Islet of Langerhans (tissue), 1 donor: ENCODE data around the gene EDIL3.

Experiments
- FAIRE-seq: peaks from one replicate; lab custom pipeline; 2011; peaks lifted over from hg19 to GRCh38; lab: Jason Lieb, UNC

Gene EDIL3

DNA sequence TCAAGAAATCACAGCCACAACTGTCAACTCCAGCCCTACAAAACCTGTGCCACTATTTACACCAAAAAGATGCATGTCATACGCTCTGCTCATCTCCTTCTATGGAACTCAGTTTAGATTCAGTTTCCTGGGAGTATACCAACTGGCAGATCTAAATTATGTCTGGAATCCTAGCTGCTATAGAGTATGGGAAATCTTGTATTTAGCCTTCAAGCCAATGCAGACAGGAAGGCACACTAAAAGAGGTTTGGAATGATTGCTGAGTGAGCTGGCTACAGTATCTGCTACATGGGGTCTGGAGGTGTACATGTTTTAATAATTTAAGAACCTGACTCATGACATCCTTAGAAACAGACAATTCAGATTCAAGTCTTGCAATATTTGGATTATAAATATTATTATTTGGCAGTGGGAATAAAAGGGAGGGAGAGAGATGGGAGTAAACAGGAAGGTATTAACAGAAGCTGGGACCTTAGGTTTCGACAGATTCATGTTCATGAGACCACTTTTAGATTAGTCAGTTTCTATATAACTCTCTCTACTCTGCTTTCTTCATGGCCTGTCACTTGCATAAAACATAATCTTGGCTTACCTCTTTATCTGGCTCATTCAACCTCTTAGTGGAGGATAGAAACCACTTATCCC, 485.2 kb downstream of the EDIL3 start:
- FAIRE-seq: no peak

DNA sequence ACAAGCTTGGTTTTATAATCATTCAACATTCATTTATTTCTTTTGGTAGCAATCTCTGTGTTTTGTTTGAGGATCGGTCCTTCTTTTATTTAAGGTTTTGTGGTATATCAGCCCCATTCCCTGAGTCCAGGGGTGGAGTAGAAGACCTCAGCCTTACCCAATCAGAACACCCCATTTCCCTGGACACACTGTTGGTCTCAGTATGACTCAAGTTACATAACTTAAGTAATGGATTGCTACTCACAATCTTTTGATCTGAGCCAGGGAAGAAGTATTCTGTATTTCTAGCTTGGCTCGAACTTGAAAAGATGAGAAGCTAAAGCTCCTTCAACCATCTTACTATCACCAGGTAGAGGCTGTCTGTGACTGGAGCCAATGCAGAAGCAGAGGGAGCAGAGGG, 488.8 kb downstream of the EDIL3 start:
- FAIRE-seq: no peak

DNA sequence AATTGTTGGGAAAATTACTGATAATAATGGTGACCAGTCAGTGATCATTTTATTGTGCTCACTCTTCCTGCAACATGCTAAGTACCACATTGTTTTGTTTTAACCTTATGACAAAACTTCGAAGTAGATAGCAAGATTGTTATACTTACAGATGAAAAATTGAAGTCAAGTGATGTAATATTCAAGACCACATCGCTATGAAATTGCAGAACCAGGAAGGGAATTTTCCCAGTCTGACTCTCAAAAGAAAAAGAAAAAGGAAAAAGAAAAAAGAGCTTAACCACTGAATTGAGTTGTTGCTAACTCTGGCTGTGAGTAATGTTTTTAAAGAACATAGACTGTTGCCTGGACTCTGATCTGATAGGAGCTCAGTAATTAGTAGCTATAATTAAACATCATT, 493.4 kb downstream of the EDIL3 start:
- no peak for FAIRE-seq
